ENCODE measurements around the gene METRN.

The METRN gene

GRCh38 chr16:765488-765865, 50.6 kb downstream of the METRN start:
- Histone ChIP-seq H3K79me2 (no peaks in the 10 kb centered on the region), H3K9ac (no peak overlapping the region), H2AFZ (no peak overlapping the region), H3K27me3 (ENCODE audit: control insufficient read depth, insufficient read depth, low read length) (no peaks in the 10 kb centered on the region), H3K36me3 (ENCODE audit: control insufficient read depth, insufficient read depth, low read length) (no peaks in the 10 kb centered on the region), H3K27ac (no peak overlapping the region), H3K9me3 (ENCODE audit: control insufficient read depth, low read length) (no peaks in the 10 kb centered on the region), H3K4me1 (no peaks in the 10 kb centered on the region), H3K4me2 (ENCODE audit: low read length) (no peak overlapping the region), H3K4me3 (ENCODE audit: low read depth, low read length) (no peak overlapping the region)
- TF ChIP-seq CTCF (IDR thresholded peaks at IDR 0.05): no peak

- Histone ChIP-seq H3K4me2 (ENCODE audit: low read length) (no peak overlapping the region), H3K79me2 (no peaks in the 10 kb centered on the region), H3K4me3 (ENCODE audit: low read depth, low read length) (no peak overlapping the region), H3K4me1 (no peaks in the 10 kb centered on the region), H3K27ac (no peak overlapping the region), H3K27me3 (ENCODE audit: control insufficient read depth, insufficient read depth, low read length) (no peaks in the 10 kb centered on the region), H3K9me3 (ENCODE audit: control insufficient read depth, low read length) (no peaks in the 10 kb centered on the region), H3K9ac (no peak overlapping the region), H2AFZ (no peak overlapping the region), H3K36me3 (ENCODE audit: control insufficient read depth, insufficient read depth, low read length) (no peaks in the 10 kb centered on the region)
- TF ChIP-seq CTCF (IDR thresholded peaks at IDR 0.05): no peak
Measured at GRCh38 chr16:766008-766819, 51.3 kb downstream of the METRN start.

GRCh38 chr16:766820-767640, 52.1 kb downstream of the METRN start:
- Histone ChIP-seq H3K9ac (no peak overlapping the region), H3K4me3 (ENCODE audit: low read depth, low read length) (no peak overlapping the region), H3K9me3 (ENCODE audit: control insufficient read depth, low read length) (no peaks in the 10 kb centered on the region), H3K27me3 (ENCODE audit: control insufficient read depth, insufficient read depth, low read length) (no peaks in the 10 kb centered on the region), H2AFZ (no peak overlapping the region), H3K4me1 (no peaks in the 10 kb centered on the region), H3K36me3 (ENCODE audit: control insufficient read depth, insufficient read depth, low read length) (no peaks in the 10 kb centered on the region), H3K27ac (no peak overlapping the region), H3K4me2 (ENCODE audit: low read length) (no peak overlapping the region), H3K79me2 (no peaks in the 10 kb centered on the region)
- TF ChIP-seq CTCF (IDR thresholded peaks at IDR 0.05): no peak

- Histone ChIP-seq H3K79me2 (no peaks in the 10 kb centered on the region), H3K27me3 (ENCODE audit: control insufficient read depth, insufficient read depth, low read length) (no peaks in the 10 kb centered on the region), H2AFZ (no peak overlapping the region), H3K9me3 (ENCODE audit: control insufficient read depth, low read length) (no peaks in the 10 kb centered on the region), H3K36me3 (ENCODE audit: control insufficient read depth, insufficient read depth, low read length) (no peaks in the 10 kb centered on the region), H3K9ac (no peak overlapping the region), H3K4me1 (no peaks in the 10 kb centered on the region), H3K27ac (no peak overlapping the region), H3K4me2 (ENCODE audit: low read length) (no peak overlapping the region), H3K4me3 (ENCODE audit: low read depth, low read length) (no peak overlapping the region)
- TF ChIP-seq CTCF (IDR thresholded peaks at IDR 0.05): no peak
Measured at GRCh38 chr16:767743-768235, 52.9 kb downstream of the METRN start.
